Activated CD8-positive, alpha-beta memory T cell treated with anti-CD3 and anti-CD28 coated beads for 24 hours (primary cell): ENCODE measurements around the gene PSME1.

Experiments used
- DNase-seq: peaks from one replicate; pipeline ENCODE4 v3.0.0-alpha.2; 2020

PSME1 gene

DNA sequence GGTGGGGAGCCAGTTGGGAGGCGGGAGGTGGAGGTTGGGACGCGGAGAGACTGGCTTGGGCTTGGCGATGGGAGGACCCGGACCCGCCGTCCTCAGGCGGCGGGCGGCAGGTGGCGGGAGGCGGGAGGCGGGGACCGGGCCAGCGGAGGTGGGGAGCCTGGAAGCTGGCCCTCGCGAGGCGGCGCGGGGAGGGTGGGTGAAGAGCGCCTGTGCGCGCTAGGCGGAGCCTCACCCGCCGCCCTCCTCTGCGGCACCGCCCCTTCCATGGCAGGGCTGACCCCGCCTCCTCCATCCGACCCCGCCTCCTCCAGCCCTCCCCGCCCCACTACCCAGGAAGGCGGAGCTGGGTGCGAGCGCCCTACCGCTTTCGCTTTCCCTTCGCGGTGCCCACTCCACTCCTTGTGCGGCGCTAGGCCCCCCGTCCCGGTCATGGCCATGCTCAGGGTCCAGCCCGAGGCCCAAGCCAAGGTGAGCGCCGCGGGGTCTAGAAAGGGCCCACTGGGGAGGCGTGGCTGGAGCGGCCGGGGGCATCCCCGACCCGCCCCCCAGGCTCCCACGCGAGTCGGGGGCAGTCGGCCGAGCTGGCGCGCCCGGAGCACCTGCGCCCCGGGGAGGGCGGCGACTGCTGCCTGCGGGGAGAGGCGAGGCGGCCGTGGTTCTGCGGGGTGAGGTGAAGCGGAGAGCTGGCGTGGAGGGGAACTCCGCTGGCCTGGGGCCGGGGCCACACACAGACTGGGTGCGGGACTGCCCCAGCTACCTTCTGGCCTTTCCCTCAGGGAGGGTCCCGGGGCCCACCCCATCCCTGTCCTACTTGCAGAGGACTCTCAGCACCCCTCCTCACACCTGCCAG, at the start of gene PSME1:
PSME1 (plus strand) TSS at position 361 of the 850 bp plus-strand sequence; CDS start at position 430, 69 bp downstream.
- peak; percentile 98 for DNase-seq

DNA sequence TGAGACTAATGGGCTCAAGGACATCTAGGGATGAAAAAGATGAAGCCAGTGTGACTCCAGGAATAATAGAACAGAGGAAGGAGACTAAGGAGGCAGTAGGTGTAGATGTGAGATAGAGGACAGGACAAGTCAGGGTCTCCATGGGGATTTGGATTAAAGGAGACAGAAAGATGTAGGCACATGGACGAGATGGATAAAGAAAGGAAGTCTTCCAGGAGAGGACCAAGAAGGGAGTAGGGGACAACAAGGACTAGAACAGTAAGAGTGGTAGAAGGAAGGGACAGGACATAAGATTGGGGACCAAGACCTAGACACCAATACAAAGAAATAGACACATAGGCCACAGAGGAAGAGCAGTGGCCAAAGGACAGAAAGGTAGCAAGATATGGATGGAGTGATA, 49.0 kb upstream of the PSME1 start:
- DNase-seq, result no peak

DNA sequence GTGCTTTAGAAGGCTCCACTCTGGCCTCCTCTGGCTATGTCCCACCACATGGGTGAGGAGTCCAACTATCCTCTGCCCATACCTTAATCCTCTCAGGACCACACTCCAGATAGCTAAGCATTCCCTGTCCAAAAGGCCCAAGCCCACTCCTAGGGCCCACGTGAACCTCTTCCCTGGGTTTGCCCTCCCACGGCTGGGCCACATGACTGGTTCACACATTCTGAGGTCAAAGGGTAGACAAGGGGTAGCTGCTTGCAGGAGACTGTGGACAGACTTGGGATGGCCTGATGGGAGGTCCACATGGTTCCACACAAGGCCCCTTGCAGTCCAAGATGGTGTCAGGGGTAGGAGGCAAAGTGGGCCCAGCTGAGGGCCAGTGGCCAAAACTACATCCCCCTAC, 47.9 kb upstream of the PSME1 start:
- no peak for DNase-seq

DNA sequence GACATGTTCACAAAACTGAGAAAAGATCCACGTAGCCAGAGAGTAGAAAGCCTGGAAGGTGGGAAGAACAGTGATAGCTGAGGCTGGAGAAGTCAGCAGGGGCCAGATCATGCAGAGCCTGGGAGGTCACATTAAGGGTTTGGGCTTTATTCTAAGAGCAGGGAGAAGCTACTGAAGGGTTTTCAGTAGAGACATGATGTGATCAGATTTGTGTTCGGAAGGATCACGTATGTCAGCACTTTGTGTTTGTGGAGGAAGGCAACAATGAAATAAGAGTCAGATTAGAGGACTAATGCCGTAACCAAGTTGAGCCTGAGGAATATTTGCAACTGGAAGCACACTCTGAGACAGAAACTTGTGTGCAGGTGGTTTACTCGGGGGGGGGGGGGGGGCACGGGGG, 46.1 kb upstream of the PSME1 start:
- no peak for DNase-seq

DNA sequence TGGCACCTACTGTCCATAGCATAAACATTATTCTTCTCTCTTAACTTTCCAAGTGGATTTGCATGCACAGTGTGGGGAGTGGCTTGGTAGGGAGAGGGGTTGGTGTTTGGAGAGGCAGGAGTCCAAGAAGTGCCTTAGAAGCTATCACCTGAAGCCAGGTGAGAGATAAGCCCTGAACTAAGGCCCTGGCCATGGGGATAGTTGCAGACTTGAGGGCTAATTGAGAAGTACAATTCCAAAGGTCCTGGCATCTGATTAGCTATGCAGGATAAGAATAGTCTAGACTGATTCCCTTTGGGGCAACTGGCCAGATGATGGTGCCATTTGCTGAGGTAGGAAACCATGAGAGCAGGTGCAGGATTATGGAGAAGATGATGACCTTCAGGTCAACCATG, 43.9 kb upstream of the PSME1 start:
- DNase-seq, result no peak

DNA sequence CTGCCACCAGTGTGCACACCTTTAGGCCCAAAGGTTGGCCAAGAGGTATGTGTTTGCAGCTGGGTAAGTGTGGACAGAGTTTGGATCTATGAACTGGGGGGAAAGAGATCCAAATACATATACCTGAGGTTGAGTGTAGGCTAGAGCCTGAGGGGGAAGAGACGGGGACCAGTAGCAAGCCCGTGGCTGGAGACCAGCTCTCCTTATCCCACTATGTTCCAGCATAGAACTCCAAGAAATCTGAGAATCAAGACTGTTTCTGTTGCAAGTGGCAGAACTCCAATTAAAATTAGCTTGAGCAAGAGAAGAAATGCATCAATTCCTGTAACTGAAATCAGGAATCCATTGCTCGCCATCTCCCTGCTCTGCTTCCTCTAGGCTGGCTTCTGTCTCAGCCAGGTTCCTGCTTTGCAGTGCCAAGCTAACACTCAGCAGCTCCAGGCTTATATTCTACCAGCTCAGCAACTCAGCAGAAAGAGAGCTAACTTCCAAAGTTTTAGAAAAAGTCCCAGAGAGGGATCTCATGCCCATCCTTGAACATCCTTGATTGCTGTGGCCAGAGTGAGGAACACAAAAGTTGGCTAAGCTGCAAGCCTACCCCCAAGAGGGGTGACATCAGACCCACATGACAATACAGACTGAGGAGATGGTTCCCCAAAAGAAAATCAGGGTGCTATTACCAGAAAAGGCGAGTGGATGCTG, 43.3 kb upstream of the PSME1 start:
- DNase-seq, result no peak

DNA sequence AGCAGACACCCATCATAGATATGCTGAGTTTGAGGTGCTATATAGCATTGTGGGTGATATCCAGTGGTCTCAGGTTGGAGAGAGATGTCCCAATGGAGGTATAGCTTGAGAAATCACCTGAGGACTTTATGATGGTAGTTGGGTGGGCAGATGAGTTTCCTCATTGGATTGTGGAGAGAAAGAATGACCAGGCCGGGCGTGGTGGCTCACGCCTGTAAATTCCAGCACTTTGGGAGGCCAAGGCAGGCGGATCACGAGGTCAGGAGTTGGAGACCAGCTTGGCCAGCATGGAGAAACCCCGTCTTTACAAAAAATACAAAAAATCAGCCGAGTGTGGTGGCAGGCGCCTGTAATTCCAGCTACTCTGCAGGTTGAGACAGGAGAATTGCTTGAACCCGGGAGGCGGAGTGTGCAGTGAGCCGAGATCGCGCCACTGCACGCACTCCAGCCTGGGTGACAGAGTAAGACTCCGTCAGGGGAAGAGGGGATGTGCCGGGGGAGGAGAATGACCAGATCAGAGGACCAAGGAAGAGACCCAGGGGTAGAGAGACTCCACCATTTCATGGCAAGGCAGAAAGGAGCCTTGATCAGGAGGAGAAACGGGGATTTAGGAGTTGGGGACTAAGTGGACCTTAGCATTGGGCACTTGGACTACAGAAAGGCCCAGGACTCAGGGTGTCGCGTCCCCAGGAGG, 42.6 kb upstream of the PSME1 start:
- DNase-seq, result no peak

DNA sequence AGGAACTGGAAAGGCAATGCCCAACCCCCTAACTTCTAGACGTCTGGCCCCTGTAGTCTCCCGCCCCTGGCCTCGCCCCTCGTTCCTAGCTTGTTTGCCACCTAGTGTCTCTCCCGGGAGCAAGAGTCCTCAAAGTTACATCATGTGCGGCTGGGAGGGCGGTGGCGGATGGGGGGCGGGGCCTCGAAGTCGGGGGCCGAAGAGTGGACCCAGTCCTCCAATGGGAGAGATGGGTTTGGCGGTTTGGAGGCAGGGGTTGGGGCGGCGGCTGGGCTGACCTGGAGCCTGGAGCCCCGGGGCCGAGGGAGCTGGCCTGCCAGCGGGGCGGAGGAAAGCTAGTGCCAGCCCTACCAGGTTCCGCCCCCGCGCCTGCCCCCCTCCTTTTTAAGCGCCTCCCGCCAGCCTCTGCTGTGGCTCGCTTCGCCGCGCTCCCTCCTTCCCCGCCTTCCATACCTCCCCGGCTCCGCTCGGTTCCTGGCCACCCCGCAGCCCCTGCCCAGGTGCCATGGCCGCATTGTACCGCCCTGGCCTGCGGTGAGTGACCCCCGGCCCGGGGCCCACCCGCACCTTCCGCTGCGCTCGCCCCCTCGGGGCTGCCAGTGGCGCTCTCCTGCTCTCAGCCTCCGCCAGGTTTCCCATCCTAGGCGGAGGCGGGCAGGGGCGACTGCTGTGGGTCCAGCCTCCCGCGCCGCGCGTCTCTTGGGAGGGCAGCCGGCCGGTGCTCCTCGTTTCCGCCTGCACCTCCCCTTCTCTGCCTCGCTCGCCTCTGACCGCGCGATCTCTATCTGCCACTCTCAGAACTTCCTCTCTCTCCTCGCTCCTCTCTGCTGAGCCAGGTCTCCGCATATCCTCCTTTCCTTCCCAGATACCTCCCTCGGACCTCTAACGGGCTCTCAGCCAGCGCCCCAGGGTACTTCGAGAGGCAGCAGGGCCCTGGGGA, 41.8 kb upstream of the PSME1 start, which contains the start of gene PCK2:
PCK2 (plus strand) TSS at position 411 of the 940 bp plus-strand sequence; CDS start at position 506, 95 bp downstream.
- DNase-seq, result peak; percentile 95

DNA sequence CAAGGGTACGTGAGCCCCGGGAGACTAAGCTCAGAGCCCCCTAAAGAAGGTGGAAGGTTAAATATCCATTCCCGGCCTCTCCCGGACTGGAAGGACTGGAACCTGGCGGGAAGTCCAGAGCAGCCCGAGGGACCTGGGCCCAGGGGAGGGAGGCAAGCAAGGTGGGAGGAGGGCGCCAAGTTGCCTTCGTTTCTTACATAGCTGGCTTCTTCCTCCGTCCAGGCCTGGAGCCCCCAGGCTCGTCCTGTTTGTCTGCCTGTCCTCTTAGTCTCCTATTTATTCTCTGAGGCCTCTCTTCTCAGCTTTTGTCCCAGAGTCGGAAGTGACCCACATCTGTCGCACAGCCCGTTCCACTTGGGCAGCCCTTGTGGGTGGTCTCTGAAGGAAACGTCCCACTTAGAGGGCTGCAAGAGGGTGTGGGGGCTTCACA, 41.1 kb upstream of the PSME1 start:
- peak; percentile 76 for DNase-seq

DNA sequence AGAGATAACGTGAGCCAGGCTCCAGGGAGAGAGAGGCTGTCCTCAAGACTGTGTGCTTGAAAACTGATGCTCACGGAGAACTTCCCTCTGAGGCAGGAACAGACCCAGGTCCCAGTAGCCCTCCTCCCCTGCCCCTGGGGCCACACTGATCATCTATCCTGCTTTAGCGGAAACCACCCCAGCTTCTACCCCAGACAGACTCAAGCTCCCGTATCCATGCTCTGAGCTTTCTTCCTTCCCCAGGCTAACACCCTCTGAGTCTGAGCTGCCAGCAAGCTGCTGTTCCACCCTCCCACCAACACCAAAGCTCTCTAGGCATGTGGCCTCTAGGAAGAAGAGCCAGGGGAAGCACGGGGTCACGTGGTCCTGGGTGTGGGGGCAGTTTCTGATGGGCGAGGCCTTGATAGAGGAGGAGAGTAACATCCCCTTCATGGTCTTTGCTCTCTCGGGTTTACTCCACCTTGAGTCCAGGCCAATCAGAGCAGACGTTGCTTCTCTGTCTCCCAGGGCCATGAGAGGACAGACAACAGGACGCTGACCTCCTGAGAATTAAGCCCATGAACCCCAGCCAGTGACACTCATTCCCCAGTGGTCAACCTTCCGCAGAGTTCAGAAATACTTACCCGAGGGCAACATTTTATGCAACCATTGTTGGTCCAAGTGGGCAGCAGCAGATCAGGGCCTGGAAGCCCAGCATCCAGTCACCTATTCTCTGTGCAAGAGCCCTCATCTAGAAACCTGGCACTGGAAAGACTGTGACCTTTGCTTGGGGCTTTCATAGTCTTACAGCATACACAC, 40.5 kb upstream of the PSME1 start:
- peak; percentile 85 for DNase-seq

DNA sequence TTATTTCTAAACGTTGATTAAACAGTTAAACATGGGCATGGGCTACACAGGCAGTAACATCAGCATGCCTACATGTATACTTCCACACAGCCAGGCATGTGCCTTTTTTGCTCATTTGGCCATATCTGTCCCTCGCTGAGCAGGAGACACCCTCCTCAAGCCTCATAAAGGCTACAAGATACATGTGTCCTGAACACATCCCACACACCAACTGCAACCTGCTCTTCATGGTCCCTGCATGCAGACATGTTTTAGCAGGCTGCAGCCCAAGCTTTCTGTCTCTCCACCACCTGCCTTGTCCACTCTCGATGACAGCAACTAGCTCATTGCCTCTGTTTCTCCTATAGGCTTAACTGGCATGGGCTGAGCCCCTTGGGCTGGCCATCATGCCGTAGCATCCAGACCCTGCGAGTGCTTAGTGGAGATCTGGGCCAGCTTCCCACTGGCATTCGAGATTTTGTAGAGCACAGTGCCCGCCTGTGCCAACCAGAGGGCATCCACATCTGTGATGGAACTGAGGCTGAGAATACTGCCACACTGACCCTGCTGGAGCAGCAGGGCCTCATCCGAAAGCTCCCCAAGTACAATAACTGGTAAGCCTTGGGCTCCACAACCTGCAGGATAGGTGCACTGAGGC, 39.3 kb upstream of the PSME1 start:
- no peak for DNase-seq

DNA sequence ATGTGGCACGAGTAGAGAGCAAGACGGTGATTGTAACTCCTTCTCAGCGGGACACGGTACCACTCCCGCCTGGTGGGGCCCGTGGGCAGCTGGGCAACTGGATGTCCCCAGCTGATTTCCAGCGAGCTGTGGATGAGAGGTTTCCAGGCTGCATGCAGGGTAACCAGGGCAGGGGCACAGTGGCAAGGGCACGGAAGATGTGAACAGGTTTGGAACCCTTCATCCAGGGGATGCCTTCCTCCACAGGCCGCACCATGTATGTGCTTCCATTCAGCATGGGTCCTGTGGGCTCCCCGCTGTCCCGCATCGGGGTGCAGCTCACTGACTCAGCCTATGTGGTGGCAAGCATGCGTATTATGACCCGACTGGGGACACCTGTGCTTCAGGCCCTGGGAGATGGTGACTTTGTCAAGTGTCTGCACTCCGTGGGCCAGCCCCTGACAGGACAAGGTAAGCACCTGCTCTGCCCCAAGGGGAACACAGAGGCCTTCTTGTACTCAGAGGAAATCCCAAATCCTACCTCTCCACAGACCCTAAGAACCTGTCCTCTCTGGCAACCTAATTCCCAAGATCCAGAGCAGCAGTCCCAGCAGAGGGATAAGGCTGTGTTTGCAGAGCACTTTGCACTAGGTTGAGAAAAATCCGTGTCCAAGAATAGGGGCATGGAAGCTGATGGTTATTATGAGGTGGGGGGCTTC, 37.6 kb upstream of the PSME1 start:
- DNase-seq, result no peak

DNA sequence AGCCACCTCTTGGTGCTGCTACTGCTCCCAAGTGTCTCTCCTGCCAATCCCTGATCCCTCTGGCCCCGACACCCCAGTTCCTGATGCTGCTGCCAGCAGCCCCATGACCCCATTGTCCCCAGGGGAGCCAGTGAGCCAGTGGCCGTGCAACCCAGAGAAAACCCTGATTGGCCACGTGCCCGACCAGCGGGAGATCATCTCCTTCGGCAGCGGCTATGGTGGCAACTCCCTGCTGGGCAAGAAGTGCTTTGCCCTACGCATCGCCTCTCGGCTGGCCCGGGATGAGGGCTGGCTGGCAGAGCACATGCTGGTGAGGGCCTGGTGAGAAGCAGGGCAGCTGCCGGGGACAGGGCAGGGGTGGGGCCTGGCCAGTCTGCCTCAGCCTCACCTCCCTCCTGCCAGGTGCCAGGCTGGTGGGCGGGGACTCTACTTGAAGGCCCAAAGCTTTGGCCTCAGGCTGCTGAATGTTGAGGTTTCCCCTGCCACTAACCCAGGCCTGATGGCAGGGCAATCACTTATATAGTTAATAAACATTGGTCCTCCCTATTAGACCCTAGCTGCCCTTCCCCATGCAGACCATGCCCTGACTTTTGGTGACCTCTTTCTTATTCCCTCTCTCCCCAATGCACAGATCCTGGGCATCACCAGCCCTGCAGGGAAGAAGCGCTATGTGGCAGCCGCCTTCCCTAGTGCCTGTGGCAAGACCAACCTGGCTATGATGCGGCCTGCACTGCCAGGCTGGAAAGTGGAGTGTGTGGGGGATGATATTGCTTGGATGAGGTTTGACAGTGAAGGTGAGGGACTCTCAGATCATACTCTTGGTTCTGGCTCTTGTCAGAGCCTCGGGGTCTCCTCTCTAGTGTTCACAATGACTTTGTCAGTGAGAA, 36.8 kb upstream of the PSME1 start:
- no peak for DNase-seq

DNA sequence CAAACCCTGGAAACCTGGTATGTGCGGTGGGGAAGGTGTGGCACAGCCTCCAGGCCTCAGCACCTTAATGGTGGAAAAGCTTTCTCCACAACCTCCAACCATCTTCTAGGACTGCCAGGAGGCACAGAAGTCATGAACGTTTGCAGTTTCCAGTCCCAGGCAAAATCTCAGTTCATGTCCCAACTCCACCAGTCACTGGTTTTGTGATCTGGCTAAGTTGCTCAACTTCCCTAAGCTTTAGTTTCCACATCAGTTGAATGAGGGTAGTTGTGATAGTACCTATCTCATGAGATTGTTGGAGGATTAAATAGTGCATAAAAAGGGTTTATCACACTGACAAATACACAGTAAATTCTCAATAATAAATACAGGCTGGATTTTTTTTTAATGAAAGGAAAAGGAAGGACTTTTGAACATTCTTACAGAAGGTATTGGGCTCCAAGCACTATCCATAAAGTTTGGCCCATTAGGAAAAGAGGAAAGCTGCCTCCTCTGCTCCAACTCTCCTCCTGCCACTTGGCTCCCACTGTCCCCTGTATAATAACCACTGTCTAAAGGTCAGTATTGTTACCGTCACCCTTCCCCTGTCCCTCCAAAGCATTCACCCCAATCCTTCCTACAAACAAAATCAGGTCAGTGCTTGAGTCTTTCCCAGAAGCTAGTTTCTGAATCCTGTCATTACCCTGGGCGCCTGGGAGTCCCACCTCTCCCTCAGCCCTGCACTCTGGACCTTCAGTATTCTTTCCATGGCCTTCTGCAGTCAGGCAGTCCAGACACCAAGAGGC, 35.6 kb upstream of the PSME1 start:
- DNase-seq, result no peak

DNA sequence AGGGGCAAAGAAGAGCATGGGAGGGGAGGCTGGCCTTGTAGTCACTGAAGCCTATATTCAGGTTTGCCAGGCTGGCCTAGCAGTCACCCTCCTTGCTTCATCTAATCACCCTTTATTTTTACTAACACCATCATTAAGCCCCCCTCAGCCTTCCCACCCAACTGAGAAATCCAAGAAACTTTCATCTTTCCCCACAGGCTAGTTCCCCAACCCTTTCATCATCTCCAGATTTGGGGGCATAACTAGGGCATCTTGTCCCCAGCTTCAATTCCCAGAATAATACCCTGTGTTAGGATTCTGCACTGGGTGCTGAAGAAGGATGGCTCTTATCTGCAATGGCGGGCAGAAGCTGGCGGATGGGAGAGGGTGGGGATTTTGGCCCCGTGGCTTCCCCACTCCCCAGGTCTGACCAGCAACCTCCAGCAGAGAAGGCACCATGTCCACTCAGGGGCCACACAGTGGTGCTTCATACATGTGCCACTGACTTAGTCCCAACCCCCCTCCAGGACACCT, 35.0 kb upstream of the PSME1 start:
- DNase-seq, result no peak

DNA sequence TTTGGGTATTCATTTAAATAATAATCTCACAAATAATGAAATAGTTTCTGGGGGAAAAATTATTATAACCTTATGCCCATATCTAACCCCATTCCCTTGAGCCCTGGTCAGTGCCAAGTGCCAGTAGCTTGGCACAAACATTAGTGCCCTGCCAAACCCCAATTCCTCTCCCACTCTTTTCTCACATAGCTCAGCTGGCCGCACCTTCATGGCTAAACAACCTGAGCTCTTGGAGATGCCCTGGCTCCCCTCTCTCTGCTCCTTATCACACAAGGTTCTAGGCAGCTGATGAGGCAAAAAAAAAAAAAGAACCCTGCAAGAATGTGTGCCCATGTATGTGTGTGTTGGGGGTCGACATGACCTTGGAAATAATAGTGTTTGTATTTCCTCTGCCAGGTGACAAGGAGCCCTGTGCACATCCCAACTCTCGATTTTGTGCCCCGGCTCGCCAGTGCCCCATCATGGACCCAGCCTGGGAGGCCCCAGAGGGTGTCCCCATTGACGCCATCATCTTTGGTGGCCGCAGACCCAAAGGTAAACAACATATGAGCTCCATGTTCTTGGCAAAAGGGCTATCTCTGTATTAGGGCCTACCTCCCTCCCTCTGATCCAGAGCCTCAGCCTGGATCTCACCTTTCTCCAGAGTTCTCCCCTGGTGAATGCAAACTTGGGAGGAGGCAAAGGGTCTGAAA, 33.5 kb upstream of the PSME1 start:
- no peak for DNase-seq

DNA sequence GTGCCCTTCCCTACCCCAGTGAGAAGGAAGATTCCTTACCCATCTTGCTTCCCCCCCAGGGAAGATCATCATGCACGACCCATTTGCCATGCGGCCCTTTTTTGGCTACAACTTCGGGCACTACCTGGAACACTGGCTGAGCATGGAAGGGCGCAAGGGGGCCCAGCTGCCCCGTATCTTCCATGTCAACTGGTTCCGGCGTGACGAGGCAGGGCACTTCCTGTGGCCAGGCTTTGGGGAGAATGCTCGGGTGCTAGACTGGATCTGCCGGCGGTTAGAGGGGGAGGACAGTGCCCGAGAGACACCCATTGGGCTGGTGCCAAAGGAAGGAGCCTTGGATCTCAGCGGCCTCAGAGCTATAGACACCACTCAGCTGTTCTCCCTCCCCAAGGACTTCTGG, 32.5 kb upstream of the PSME1 start:
- no peak for DNase-seq
